ENCODE results near the gene PPP4R4. TPM values are rescaled to one million over a fixed set of nuclear protein-coding genes. Genes with fewer than 3 reads are reported as not detected.

The PPP4R4 gene
- total RNA-seq, 1 donor from 2014 or later: 25.5 TPM

- H3K4me3 Mint-ChIP-seq: no peak overlapping the region
These were observed 21.9 kb downstream of the PPP4R4 start for GRCh38 chr14:94196057-94196456.

GRCh38 chr14:94203473-94204210, 29.5 kb downstream of the PPP4R4 start:
- Histone ChIP-seq H3K4me2 (no peak overlapping the region), H3K27ac (no peak overlapping the region), H3K4me3 (no peak overlapping the region), H4K20me1 (ENCODE audit: low read depth) (no peaks in the 10 kb centered on the region), H3K36me3 (no peaks in the 10 kb centered on the region), H3F3A (ENCODE audit: low read depth) (no peaks in the 10 kb centered on the region), H3K79me2 (ENCODE audit: low read depth) (peaks cover 41% of the 10 kb centered on the region), H2AFZ (replicated peaks) (no peak overlapping the region), H3K27me3 (no peaks in the 10 kb centered on the region), H3K9me3 (ENCODE audit: low read depth) (no peaks in the 10 kb centered on the region), H3K9ac (no peak overlapping the region), H3K4me1 (no peaks in the 10 kb centered on the region)
- DNase-seq (ENCODE audit: low spot score): no peak
- TF ChIP-seq CTCF (IDR thresholded peaks at IDR 0.05) (no peak), EZH2 (IDR thresholded peaks at IDR 0.05) (no peak), EZH2phosphoT487 (IDR thresholded peaks at IDR 0.05) (no peak)
- no peak overlapping the region for H3K4me3 Mint-ChIP-seq
- peaks cover 6% of the 10 kb centered on the region for H3K9me3 Mint-ChIP-seq
- no peak overlapping the region for H3K27ac Mint-ChIP-seq
- peaks cover 2% of the 10 kb centered on the region for H3K36me3 Mint-ChIP-seq
- no peaks in the 10 kb centered on the region for H3K27me3 Mint-ChIP-seq (ENCODE audit: insufficient read depth, low read depth)
- H3K4me1 Mint-ChIP-seq: peaks cover 3% of the 10 kb centered on the region

More at GRCh38 chr14:94196057-94196456, 21.9 kb downstream of the PPP4R4 start:
- Histone ChIP-seq H3K36me3 (no peaks in the 10 kb centered on the region), H3K9ac (no peak overlapping the region), H3K4me2 (no peak overlapping the region), H3K4me1 (no peaks in the 10 kb centered on the region), H3F3A (ENCODE audit: low read depth) (no peaks in the 10 kb centered on the region), H2AFZ (replicated peaks) (no peak overlapping the region), H3K27me3 (no peaks in the 10 kb centered on the region), H3K9me3 (ENCODE audit: low read depth) (no peaks in the 10 kb centered on the region), H3K79me2 (ENCODE audit: low read depth) (peaks cover 62% of the 10 kb centered on the region), H3K27ac (no peak overlapping the region), H3K4me3 (no peak overlapping the region), H4K20me1 (ENCODE audit: low read depth) (no peaks in the 10 kb centered on the region)
- Mint-ChIP-seq H3K27ac (no peak overlapping the region), H3K27me3 (ENCODE audit: insufficient read depth, low read depth) (no peaks in the 10 kb centered on the region), H3K36me3 (no peaks in the 10 kb centered on the region), H3K4me1 (no peaks in the 10 kb centered on the region), H3K9me3 (peaks cover 12% of the 10 kb centered on the region)
- no peak for TF ChIP-seq EZH2 (IDR thresholded peaks at IDR 0.05)
- TF ChIP-seq CTCF (IDR thresholded peaks at IDR 0.05): no peak
- TF ChIP-seq EZH2phosphoT487 (IDR thresholded peaks at IDR 0.05): no peak
- no peak for DNase-seq (ENCODE audit: low spot score)

- DNase-seq (ENCODE audit: low spot score): no peak
- Histone ChIP-seq H3K79me2 (ENCODE audit: low read depth) (no peaks in the 10 kb centered on the region), H4K20me1 (ENCODE audit: low read depth) (no peaks in the 10 kb centered on the region), H2AFZ (replicated peaks) (no peak overlapping the region), H3K4me1 (peaks cover 10% of the 10 kb centered on the region), H3K4me2 (no peak overlapping the region), H3K27me3 (no peaks in the 10 kb centered on the region), H3K36me3 (no peaks in the 10 kb centered on the region), H3K27ac (no peak overlapping the region), H3K9ac (no peak overlapping the region), H3K4me3 (no peak overlapping the region), H3K9me3 (ENCODE audit: low read depth) (no peaks in the 10 kb centered on the region), H3F3A (ENCODE audit: low read depth) (no peaks in the 10 kb centered on the region)
- Mint-ChIP-seq H3K4me1 (peaks cover 15% of the 10 kb centered on the region), H3K4me3 (no peak overlapping the region), H3K27ac (no peak overlapping the region), H3K9me3 (peaks cover 6% of the 10 kb centered on the region), H3K27me3 (ENCODE audit: insufficient read depth, low read depth) (no peaks in the 10 kb centered on the region), H3K36me3 (no peaks in the 10 kb centered on the region)
- no peak for TF ChIP-seq CTCF (IDR thresholded peaks at IDR 0.05)
- TF ChIP-seq EZH2 (IDR thresholded peaks at IDR 0.05): no peak
- TF ChIP-seq EZH2phosphoT487 (IDR thresholded peaks at IDR 0.05): no peak
These were observed 38.9 kb downstream of the PPP4R4 start for GRCh38 chr14:94213021-94213420.
